Rectal smooth muscle tissue (tissue), 1 donor: ENCODE measurements around the gene RANBP6.
"Not testable (repeated sequence)": the region's sequence is repeated elsewhere in the genome, so short reads cannot be mapped to it uniquely, and the experiment has no call there.

Experiments used
- H3K27ac ChIP-seq: one replicate; pipeline ENCODE4 v1.7.0; 2013; ENCODE audit warnings: low read depth, low read length, inconsistent platforms
- H3K27me3 ChIP-seq: one replicate; pipeline ENCODE4 v1.7.0; 2013; ENCODE audit warnings: low read length; ENCODE audit not compliant: control insufficient read depth, insufficient read depth
- H3K36me3 ChIP-seq: one replicate; pipeline ENCODE4 v1.7.0; 2013; ENCODE audit warnings: low read length; ENCODE audit not compliant: control insufficient read depth, insufficient read depth
- H3K4me1 ChIP-seq: one replicate; pipeline ENCODE4 v1.7.0; 2013; ENCODE audit warnings: low read length; ENCODE audit not compliant: control insufficient read depth, insufficient read depth
- H3K4me3 ChIP-seq: one replicate; pipeline ENCODE4 v1.7.0; 2013; ENCODE audit warnings: low read length
- H3K9ac ChIP-seq: one replicate; pipeline ENCODE4 v1.7.0; 2013; ENCODE audit warnings: low read length

The RANBP6 gene

DNA sequence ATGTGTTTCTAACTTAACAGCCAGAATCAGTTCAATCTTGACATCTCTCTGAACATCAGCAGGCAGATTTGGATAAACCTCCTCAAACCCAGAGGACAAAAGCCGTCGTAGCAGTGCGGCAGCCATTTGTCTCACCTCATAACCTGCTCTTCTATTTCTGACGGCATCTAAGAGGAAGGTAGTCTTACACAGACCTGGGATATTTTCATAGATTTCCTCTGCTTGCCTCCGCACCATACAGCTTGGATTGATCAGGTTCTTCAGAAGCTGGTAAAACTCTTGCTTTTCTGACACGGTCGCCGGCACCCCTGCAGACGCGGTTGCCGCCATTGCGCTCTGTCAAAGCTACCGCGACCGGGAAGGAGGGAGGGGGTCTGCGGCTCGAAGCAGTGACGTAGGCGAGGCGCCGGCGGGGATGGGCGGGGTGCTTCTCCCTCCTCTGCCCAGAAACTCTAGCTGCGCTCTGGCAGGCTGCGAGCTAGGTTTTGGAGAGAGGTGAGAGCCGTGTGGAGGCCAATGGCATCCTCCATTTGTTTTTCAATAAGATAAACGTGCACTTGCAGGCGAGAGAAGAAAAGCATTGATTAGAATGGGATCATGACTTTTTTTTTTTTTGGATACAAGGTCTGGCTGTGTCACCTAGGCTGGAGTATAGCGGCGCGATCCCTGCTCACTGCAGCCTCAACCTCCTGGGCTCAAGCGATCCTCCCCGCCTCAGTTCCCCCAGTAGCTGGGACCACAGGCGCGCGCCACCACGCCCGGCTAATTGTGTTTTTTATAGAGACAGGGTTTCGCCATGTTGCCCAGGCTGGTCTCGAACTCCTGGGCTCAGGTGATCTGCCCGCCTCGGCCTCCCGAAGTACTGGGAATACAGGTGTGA, at the start of gene RANBP6:
Gene RANBP6, minus strand, starts transcription at position 347 of the 880 bp plus-strand sequence. Its CDS starts 17 bp downstream, at position 330.
- no peaks in the 10 kb centered on the region for H3K27me3 ChIP-seq
- H3K4me1 ChIP-seq, result peaks cover 6% of the 10 kb centered on the region
- peak within 1 kb of the TSS; percentile 78 for H3K9ac ChIP-seq
- H3K27ac ChIP-seq, result peak within 1 kb of the TSS; percentile 88
- peaks cover 4% of the 10 kb centered on the region for H3K36me3 ChIP-seq
- H3K4me3 ChIP-seq, result peak within 1 kb of the TSS; percentile 96

DNA sequence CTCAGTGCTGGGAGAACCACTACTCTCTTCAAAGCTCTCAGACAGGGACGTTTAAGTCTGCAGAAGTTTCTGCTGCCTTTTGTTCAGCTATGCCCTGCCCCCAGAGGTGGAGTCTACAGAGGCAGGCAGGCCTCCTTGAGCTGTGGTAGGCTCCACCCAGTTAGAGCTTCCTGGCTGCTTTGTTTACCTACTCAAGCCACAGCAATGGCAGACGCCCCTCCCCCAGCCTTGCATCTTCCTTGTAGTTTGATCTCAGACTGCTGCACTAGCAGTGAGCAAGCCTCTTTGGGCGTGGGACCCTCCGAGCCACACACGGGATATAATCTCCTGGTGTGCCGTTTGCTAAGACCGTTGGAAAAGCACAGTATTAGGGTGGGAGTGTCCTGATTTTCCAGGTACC, 47.7 kb upstream of the RANBP6 start:
- not testable (repeated sequence) for H3K9ac ChIP-seq, H3K4me1 ChIP-seq, H3K4me3 ChIP-seq, H3K27me3 ChIP-seq, H3K36me3 ChIP-seq, H3K27ac ChIP-seq

DNA sequence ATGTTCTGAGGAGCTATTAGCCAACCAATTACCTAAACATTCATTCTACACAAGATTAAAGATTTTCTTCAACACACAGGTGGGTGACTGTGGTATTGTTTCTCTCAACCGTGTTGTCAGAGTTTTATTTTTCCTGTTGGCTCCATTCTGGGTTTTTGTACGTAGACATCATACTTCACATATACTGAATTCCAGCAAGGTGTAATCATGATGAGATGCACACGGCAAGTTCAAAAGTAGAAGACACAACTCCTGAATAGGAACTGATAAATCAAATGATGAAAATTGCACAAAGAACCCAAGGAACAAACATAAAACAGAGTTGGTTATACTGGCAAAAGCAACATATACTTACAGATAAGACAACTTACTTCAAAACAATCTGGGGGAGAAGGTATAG, 40.2 kb upstream of the RANBP6 start:
- H3K4me3 ChIP-seq, result no peak overlapping the region
- no peaks in the 10 kb centered on the region for H3K4me1 ChIP-seq
- H3K9ac ChIP-seq, result no peak overlapping the region
- no peaks in the 10 kb centered on the region for H3K36me3 ChIP-seq
- no peak overlapping the region for H3K27ac ChIP-seq
- H3K27me3 ChIP-seq, result no peaks in the 10 kb centered on the region

DNA sequence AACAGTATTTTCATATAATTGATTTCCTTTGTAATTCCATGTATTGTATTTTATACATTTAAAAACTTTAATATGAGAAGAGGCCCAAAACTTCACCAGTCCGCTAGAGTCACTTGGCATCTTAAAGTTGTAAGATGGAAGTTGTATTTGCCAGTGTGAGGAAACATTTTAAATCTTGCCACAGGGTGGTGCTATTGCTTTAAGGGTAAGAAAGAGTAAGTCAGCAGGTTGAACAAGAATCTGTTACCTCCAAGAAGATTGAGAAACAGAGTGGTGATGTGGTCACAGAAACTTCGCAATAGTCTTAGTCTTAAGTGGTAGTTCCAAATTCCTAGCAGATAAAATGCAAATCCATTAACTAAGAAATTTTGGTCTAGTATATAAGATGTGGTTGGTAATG, 39.8 kb upstream of the RANBP6 start:
- H3K4me3 ChIP-seq, result no peak overlapping the region
- no peak overlapping the region for H3K9ac ChIP-seq
- no peaks in the 10 kb centered on the region for H3K36me3 ChIP-seq
- H3K27ac ChIP-seq, result no peak overlapping the region
- no peaks in the 10 kb centered on the region for H3K4me1 ChIP-seq
- H3K27me3 ChIP-seq, result no peaks in the 10 kb centered on the region

DNA sequence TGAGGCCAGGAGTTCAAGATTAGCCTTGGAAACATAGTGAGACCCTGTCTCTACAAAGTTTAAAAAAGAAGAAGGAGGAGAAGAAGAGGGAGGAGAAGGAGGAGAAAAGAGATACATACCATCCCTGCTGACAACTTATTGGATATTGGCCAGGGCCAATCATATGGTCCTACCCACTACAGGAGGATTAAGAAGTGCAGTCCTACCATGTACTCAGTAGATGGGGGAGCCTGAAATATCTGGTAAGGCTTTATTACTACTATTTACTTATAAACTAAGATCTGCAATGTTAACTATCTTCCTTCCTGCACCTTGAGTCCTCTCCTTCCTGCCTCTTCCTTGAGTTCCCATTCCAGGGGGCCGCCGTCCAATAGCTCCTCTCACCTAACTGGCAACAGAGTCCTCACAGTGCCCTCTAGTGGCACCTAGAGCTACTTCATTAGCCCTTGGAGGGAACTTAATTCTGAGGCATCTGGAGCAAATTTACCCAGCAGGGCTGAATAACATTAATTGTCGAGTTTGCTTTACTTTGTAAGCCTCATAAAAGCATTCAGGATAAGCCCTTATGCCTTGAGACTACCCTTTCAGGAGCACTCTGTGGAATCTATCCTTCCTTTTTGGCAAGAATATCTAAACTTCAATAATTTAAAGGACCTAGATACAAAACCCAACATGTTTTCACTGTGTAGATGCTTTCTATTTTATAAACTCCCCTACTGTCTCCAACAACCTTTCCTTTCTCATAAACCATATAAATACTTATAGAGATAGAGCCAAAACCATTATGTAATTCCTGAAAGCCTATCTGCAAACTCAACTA, 39.1 kb upstream of the RANBP6 start:
- Histone ChIP-seq H3K27me3 (no peaks in the 10 kb centered on the region), H3K36me3 (no peaks in the 10 kb centered on the region), H3K9ac (no peak overlapping the region), H3K4me3 (no peak overlapping the region), H3K4me1 (no peaks in the 10 kb centered on the region), H3K27ac (no peak overlapping the region)

DNA sequence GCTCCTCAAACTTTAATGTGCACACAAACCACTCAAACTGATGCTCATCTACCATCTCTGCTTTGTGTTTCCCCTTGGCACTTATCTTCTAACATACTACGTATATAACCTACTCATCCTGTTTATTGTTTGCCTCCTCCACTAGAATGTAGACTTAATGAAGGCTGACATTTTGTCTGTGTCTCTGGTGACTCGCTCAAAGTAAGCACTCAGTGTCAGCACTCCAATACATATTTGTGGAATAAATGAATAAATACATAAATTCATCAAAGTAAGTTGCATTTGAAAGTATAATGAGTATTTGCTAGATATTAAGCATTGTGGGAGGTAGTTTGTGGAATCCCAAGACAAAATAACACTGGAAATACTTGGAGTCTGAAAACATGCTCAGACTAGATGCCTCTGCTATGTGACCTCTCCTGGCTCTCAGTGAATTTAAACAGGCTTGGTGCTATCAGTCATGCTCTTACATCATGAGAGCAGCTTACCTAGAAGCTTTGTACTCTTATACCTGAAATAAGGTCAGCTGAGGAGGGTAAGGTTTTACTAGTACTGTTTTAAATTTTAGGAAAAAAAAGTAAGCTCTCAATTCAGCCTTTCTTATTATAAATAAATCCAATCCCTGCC, 37.0 kb upstream of the RANBP6 start:
- Histone ChIP-seq H3K4me1 (no peaks in the 10 kb centered on the region), H3K36me3 (no peaks in the 10 kb centered on the region), H3K27me3 (no peaks in the 10 kb centered on the region), H3K4me3 (no peak overlapping the region), H3K9ac (no peak overlapping the region), H3K27ac (no peak overlapping the region)

DNA sequence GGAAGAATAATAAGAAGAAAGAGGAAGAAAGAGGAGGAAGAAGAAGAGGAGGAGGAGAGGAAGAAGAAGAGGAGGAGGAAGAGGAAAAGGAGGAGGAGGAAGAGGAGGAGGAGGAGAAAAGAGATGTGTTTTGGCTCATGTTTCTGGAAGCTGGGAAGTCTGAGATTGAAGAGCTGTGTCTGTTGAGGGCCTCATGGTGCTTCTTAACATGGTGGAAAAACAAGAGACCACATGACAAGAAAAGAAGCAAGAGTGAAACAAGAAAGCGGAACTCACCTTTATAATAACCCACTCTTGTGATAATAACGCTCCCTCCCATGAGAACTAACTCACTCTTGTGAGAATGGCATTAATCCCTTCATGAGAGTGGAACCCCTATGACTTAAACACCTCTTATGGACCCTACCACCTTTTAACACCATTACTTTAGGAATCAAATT, 36.1 kb upstream of the RANBP6 start:
- no peak overlapping the region for H3K27ac ChIP-seq
- H3K4me3 ChIP-seq, result no peak overlapping the region
- H3K36me3 ChIP-seq, result no peaks in the 10 kb centered on the region
- H3K4me1 ChIP-seq, result no peaks in the 10 kb centered on the region
- H3K9ac ChIP-seq, result no peak overlapping the region
- H3K27me3 ChIP-seq, result no peaks in the 10 kb centered on the region

DNA sequence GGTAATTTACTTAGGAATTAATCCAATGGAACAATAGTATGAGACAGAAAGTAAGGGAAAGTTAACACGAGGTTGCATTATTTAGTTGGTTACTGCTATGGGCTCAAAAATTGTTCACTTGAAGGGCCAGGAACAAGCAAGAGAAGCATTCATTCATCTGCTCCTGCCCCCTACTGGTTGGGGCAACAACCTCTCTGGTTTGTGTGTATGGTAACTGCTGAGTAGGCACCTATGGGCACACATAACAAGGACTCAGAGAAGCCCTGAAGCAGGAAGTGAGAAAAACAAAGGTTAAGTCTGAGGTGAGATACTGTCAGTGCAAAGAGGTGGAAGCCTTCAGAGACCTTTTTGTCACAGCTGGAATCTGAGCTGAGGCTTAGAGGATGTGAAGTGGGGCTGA, 34.4 kb upstream of the RANBP6 start:
- Histone ChIP-seq H3K27ac (no peak overlapping the region), H3K36me3 (no peaks in the 10 kb centered on the region), H3K4me3 (no peak overlapping the region), H3K27me3 (no peaks in the 10 kb centered on the region), H3K4me1 (no peaks in the 10 kb centered on the region), H3K9ac (no peak overlapping the region)

DNA sequence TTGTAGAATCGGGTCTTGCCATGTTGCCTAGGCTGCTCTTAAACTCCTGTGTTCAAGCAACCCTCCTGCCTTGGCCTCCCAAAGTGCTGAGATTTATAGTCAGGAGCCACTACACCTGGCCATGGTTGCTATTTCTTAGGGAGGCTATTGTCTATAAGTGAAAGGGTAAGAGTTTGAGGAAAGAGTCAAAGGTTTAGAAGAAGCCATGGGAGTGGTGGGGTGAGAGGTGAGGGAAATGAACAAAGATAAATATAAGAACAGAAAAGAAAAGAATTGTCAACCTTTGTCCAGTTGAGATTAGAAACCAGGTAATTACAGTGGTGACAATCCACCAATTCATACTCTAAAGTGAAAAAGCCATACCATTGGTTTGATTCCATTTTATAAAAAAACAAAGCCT, 32.6 kb upstream of the RANBP6 start:
- Histone ChIP-seq H3K4me1 (no peaks in the 10 kb centered on the region), H3K27ac (no peak overlapping the region), H3K4me3 (no peak overlapping the region), H3K27me3 (no peaks in the 10 kb centered on the region), H3K36me3 (no peaks in the 10 kb centered on the region), H3K9ac (no peak overlapping the region)

DNA sequence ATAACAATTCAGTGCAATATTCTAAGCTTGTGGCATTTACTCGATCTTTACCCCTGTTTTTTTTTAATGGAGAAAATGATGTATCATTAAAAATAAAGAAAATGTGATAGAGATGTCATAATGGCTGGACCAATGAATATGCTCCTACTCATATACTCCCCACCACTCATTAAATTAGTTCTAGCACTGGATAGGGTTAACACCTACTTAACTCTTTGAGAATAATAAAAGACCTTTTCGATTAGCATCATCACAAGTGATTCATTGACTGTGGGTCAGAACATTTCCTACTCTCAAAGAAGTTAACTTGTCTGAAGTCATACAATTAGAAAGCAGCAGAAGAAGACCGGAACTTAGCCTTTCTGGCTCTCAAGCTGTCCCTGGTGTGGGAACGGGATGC, 31.6 kb upstream of the RANBP6 start:
- Histone ChIP-seq H3K9ac (no peak overlapping the region), H3K4me3 (no peak overlapping the region)

DNA sequence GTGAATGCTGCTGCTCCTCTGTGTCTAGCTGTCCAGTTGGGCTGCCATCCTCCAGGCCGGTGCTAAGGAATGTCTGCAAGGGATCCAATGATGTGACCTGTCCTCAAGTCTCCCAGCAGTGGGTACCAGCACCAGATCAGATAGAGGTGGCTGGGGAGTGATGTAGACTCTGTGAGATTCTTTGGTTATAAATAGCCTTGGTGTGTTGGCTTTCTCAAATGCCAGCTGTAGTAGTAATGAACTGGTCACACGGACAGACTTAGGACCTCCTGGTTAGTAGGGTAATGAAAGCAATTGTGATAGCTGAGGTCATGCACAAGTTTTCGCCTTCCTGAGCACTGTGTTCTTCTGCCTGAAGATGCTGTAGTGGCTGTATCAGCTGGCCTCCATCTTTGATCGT, 29.9 kb upstream of the RANBP6 start:
- Histone ChIP-seq H3K27me3 (no peaks in the 10 kb centered on the region), H3K9ac (no peak overlapping the region), H3K4me3 (no peak overlapping the region), H3K36me3 (no peaks in the 10 kb centered on the region), H3K27ac (no peak overlapping the region), H3K4me1 (no peaks in the 10 kb centered on the region)

More for the DNA sequence above, 31.6 kb upstream of the RANBP6 start:
- H3K36me3 ChIP-seq, result no peaks in the 10 kb centered on the region
- no peaks in the 10 kb centered on the region for H3K27me3 ChIP-seq
- H3K4me1 ChIP-seq, result no peaks in the 10 kb centered on the region
- H3K27ac ChIP-seq, result no peak overlapping the region

DNA sequence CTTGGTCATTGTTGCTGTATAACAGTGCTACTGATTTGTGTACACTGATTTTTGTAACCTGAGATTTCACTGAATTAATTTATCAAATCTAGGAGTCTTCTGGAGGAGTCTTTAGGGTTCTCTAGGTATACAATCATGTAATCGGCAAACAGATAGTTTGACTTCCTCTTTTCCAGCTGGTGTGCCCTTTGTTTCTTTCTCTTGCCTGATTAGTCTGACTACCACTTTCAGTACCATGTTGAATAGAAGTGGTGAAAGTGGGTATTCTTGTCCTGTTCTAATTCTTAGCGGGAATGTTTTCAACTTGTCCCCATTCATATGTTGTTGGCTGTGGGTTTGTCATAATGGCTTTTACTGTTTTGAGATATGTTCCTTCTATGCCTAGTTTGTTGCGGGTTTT, 24.7 kb upstream of the RANBP6 start:
- Histone ChIP-seq H3K9ac (no peak overlapping the region), H3K27me3 (no peaks in the 10 kb centered on the region), H3K4me1 (no peaks in the 10 kb centered on the region), H3K4me3 (no peak overlapping the region), H3K36me3 (no peaks in the 10 kb centered on the region), H3K27ac (no peak overlapping the region)
